ENCODE measurements around the gene CILP2. TPM values are rescaled to one million over a fixed set of nuclear protein-coding genes. Genes with fewer than 3 reads are reported as not detected.

The CILP2 gene
- polyA plus RNA-seq, 1 experiment: 0.20 TPM

DNA sequence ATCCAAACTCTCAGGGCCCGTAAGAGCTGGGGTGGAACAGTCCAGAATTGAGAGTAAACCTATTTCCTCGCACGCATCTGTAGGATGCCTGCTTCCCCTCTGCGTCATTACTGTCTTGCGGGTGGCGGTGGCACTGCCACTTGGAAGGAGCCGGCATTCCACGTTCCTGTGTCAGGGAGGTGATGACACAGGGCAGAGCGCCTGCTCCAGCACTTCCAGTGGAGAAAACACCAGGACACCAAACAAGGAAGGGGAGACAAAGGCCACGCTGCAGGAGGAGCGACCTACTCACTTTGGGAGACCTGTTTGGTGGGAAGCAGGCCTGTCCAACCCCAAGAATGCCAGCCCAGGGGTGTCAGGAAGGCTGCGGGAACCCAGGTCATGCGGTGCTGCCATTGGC, 43.3 kb downstream of the CILP2 start:
- ChIA-PET CTCF (no interaction called here), POLR2A (no interaction called here)
- TF ChIP-seq, protein P1, sequence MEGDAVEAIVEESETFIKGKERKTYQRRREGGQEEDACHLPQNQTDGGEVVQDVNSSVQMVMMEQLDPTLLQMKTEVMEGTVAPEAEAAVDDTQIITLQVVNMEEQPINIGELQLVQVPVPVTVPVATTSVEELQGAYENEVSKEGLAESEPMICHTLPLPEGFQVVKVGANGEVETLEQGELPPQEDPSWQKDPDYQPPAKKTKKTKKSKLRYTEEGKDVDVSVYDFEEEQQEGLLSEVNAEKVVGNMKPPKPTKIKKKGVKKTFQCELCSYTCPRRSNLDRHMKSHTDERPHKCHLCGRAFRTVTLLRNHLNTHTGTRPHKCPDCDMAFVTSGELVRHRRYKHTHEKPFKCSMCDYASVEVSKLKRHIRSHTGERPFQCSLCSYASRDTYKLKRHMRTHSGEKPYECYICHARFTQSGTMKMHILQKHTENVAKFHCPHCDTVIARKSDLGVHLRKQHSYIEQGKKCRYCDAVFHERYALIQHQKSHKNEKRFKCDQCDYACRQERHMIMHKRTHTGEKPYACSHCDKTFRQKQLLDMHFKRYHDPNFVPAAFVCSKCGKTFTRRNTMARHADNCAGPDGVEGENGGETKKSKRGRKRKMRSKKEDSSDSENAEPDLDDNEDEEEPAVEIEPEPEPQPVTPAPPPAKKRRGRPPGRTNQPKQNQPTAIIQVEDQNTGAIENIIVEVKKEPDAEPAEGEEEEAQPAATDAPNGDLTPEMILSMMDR (IDR thresholded peaks at IDR 0.05; ENCODE audit: low read depth, low read length): no peak
- H3K9me3 ChIP-seq (ENCODE audit: control insufficient read depth, insufficient read depth, low read length): no peaks in the 10 kb centered on the region
- no peaks in the 10 kb centered on the region for H3K27me3 ChIP-seq (ENCODE audit: control insufficient read depth, insufficient read depth, low read length)
- H3K4me3 ChIP-seq (ENCODE audit: low read depth, low read length): no peak overlapping the region
- no peak overlapping the region for H3K27ac ChIP-seq (ENCODE audit: low read depth, low read length)
- DNase-seq (ENCODE audit: low read depth, low spot score): no peak

DNA sequence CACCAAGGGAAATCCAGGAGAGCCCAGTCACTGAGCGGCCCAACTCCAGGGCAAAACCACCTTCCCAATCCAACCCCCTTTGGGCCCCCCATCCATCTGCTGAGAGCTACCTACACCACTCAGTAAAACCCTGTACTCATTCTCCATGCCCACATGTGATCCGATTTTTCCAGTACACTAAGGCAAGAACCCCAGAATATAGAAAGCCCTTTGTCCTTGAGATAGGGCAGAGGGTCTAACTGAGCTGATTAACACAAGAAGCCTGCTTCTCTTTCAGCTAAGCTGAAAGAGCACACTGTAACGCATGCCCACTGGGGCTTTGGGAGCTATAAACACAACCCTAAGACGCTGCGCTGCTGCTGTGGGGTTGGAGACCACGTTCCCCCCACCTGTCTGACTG, 44.4 kb downstream of the CILP2 start:
- H3K27ac ChIP-seq (ENCODE audit: low read depth, low read length): no peak overlapping the region
- ChIA-PET POLR2A (no interaction called here), CTCF (interaction anchor here (1.6 to 1.9 kb wide), 2 partner anchors 28 to 29 kb away, joined by 4 to 9 read pairs; no protein-coding TSS in a partner anchor)
- H3K9me3 ChIP-seq (ENCODE audit: control insufficient read depth, insufficient read depth, low read length): no peaks in the 10 kb centered on the region
- H3K27me3 ChIP-seq (ENCODE audit: control insufficient read depth, insufficient read depth, low read length): no peaks in the 10 kb centered on the region
- H3K4me3 ChIP-seq (ENCODE audit: low read depth, low read length): no peak overlapping the region
- no peak for DNase-seq (ENCODE audit: low read depth, low spot score)
- TF ChIP-seq, protein P1 (IDR thresholded peaks at IDR 0.05; ENCODE audit: low read depth, low read length): no peak

DNA sequence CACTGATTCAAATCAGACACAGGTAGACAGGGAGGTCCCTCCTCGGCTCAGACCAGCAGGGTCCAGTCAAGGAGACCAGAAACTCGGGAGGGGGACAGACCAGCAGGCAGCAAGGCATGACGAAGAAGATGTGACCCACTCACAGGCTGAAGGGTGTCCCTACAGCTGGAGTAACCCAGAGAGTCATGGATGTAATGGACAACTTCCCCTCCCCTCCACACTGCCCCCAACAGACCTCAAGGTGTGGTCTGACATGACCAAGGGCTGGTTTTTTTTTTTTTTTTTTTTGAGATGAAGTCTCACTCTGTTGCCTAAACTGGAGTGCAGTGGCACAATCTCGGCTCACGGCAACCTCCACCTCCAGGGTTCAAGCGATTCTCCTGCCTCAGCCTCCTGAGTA, 46.3 kb downstream of the CILP2 start:
- TF ChIP-seq, protein P1 (IDR thresholded peaks at IDR 0.05; ENCODE audit: low read depth, low read length): no peak
- Histone ChIP-seq H3K4me3 (ENCODE audit: low read depth, low read length) (no peak overlapping the region), H3K9me3 (ENCODE audit: control insufficient read depth, insufficient read depth, low read length) (no peaks in the 10 kb centered on the region), H3K27me3 (ENCODE audit: control insufficient read depth, insufficient read depth, low read length) (no peaks in the 10 kb centered on the region), H3K27ac (ENCODE audit: low read depth, low read length) (no peak overlapping the region)
- no peak for DNase-seq (ENCODE audit: low read depth, low spot score)
- ChIA-PET POLR2A (no interaction called here), CTCF (no interaction called here)

DNA sequence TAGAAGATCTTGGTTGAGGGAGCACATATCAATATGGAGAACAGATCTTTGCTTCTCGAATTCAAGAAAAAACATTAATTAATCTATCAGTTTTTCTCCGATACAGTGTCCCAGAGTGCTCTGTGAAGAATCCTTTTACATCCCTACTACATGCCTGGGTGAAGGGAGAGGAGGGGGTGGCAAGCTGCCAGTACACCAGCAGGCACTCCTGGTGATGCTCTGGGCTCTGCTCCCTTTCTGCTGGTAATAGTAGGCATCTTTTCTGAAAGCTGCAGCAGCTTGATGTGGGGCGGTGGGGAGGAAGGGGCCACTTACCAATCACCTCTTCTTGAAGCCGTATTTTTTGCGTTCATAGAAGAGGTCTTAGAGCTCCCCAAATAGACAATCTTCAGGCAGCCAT, 49.7 kb downstream of the CILP2 start:
- Histone ChIP-seq H3K27ac (ENCODE audit: low read depth, low read length) (no peak overlapping the region), H3K9me3 (ENCODE audit: control insufficient read depth, insufficient read depth, low read length) (no peaks in the 10 kb centered on the region), H3K4me3 (ENCODE audit: low read depth, low read length) (no peak overlapping the region), H3K27me3 (ENCODE audit: control insufficient read depth, insufficient read depth, low read length) (no peaks in the 10 kb centered on the region)
- CTCF ChIA-PET: interaction anchor here (1.9 kb wide), 1 partner anchor 33 kb away, joined by 5 read pairs; no protein-coding TSS in a partner anchor
- POLR2A ChIA-PET: no interaction called here
- no peak for DNase-seq (ENCODE audit: low read depth, low spot score)
- TF ChIP-seq, protein P1 (IDR thresholded peaks at IDR 0.05; ENCODE audit: low read depth, low read length): no peak

DNA sequence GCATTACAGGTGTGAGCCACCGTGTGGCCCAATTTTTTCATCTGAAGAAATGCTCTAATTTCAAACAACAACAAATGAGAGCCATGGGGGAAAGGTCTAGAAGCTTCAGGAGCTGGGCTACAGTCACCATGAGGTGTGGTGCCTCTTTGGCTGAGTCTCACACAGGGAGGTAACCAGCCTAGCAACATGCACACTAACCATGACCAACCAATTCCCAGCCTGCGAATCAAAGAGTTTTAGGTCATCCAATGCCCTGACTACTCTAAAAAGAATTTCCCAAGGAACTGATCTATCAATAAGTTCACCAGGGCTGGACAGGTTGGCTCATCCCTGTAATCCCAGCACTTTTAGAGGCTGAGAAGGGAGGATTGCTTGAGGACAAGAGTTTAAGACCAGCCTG, 50.5 kb downstream of the CILP2 start:
- POLR2A ChIA-PET: no interaction called here
- no peaks in the 10 kb centered on the region for H3K27me3 ChIP-seq (ENCODE audit: control insufficient read depth, insufficient read depth, low read length)
- TF ChIP-seq, protein P1 (IDR thresholded peaks at IDR 0.05; ENCODE audit: low read depth, low read length): no peak
- H3K9me3 ChIP-seq (ENCODE audit: control insufficient read depth, insufficient read depth, low read length): no peaks in the 10 kb centered on the region
- DNase-seq (ENCODE audit: low read depth, low spot score): no peak
- no peak overlapping the region for H3K27ac ChIP-seq (ENCODE audit: low read depth, low read length)
- no peak overlapping the region for H3K4me3 ChIP-seq (ENCODE audit: low read depth, low read length)
- CTCF ChIA-PET: interaction anchor here (1.9 kb wide), 1 partner anchor 34 kb away, joined by 5 read pairs; no protein-coding TSS in a partner anchor
